HG03571 (cell line): ENCODE measurements around the gene RNPEPL1.

Experiments
- ATAC-seq: cut with Tn5 transposase; IDR thresholded peaks from one replicate; pipeline ENCODE4 v1.9.1; 2021; ENCODE audit not compliant: unreplicated experiment

The RNPEPL1 gene

DNA sequence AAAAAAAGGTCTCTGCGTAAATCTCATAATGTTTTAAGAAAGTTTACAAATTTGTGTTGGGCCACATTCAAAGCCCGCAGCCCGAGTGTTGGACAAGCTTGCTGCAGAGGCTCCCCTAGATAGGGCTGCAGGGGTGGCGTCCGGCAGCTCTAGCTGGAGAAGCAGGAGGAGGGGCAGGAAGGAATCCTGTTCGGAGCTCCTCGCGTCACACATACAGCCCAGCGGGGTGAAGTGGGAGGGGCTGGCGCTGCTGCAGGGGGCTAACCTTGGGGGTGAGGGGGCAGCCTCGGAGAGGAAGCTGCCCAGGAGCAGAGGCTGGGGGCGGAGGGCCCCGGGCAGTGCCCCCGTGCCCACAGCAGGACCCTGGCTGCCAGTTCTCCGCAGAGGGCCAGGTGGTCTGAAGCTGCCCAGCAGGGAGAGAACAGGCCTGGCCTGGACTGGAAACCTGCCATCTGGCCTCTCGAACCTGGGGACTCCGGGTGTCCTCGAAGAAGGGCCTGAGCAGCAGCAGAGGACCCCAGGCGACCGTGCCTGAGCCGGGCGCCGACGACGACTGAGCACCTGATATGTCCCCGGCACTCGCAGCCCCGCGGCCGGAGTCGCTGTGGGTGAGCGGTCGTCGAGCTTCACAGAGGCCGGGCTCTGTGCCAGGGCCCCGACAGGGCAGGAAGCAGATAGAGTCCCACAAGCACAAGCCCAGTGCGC is 54.4 kb downstream of the RNPEPL1 start:
- ATAC-seq, result no peak

DNA sequence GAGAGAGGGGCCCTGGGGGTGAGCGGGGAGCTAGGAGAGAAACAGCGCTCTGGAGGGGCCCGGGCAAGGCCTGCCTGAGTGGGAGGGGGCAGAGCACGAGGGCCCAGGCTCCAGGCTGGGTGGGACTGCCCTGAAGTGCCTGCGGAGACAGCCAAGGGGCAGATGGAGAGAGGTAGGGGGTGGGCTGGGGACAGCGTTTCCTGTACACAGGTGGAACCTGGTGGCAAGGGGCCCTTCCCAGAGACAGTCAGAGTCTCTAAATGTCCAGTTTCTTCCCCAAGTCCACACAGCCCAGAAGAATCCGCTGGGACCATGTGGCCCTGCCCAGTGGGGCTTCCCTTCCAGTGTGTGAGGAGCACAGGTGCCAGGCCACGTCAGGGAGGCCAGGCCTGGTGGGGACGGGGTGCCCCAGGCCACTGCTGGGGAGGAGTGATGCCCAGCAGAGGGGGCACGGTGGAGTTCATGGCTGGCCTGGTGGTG is 55.3 kb downstream of the RNPEPL1 start:
- ATAC-seq, result no peak

DNA sequence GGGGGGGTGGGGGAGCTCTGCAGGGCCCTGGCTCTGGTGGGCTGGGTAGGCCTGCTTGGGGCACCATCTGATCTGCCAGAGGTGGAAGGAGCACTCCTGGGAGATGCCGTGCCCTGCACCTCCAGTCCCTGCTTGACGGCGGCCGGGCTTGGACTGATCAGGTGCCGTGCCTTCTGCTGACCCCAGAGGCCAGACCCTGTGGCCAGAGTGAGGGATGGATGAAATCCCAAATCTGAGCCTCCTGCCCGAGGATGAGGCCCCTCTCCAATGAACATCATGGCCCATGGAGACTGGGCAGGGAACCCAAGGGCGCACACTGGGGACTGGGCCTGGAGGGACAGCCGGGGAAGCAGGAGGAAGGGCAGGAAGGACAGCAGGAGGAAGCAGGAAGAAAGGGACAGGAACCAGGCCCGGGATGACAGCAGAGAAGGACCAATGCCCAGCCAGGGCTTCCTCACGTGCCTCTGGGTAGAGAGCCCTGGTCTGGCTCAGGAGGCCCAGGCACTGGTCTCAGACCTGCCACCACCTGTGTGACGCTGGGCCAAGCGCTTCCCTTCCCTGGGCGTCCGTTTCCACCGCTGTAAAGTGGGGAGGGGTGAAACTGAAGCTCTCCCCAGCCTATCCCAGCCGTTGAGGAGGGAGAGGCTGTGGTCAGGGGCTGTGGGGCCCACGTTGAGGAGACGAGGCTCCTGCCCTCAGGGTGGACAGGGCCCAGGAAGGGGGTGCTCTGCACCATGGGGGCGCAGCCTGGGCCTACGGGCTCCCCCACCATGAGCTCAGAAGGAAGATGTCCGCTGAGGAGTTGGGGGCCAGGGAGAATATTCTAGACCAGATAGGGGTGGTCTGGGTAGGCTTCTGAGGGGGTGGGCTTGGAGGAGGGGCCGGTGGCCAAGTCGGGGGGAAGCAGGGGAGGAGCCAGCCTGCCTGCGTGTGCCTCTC is 56.0 kb downstream of the RNPEPL1 start:
- no peak for ATAC-seq

DNA sequence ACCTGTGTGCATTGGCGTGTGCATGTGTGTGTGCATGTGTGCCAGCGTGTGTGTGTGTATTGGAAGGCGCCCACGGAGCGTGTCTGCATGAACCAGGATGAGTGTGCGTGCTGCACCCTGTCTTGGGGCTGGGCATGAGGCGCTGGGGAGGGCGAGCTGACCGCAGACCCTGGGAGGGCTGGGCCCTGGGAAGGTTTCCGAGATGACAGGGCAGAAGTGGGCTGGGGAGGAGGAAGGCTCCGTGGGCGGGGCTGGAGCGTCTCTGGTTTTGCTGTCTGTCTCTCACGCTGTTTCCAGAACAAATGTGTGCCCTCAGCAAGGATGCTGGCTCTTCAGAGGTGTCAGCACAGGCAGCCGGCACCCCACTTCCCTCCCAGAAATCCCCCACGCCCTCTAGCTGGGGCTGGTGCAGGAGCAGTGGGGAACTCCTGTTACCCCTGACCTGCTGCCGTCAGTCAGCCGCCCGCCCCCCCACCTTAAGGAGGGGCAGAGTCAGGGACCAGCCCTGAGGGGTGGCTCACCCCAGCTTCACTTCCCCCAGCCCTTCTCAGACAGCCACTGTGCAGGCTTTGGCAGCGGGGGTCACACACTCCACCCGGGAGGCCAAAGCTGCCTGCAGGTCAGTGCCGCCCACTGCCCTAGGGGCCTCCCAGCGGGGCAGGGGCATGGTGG is 56.8 kb downstream of the RNPEPL1 start, which contains the start of gene GPR35:
TSS of gene GPR35 (plus strand) at position 531 of the 672 bp plus-strand sequence. CDS start 4,473 bp downstream, outside the sequence.
- no peak for ATAC-seq

- no peak for ATAC-seq
These were observed 58.4 kb downstream of the RNPEPL1 start for GRCh38 chr2:240626531-240627300.

GRCh38 chr2:240627736-240628506 is 59.6 kb downstream of the RNPEPL1 start:
- no peak for ATAC-seq

GRCh38 chr2:240628507-240628807 is 60.2 kb downstream of the RNPEPL1 start:
- no peak for ATAC-seq

- no peak for ATAC-seq
These were observed 60.7 kb downstream of the RNPEPL1 start for GRCh38 chr2:240628808-240629618.

- ATAC-seq, result no peak
These were observed 61.3 kb downstream of the RNPEPL1 start for GRCh38 chr2:240629619-240629967.

GRCh38 chr2:240629968-240630770 is 61.9 kb downstream of the RNPEPL1 start:
- no peak for ATAC-seq
